Measurements from ENCODE around the gene ZNF674.

ZNF674 gene

GRCh38 chrX:46545111-46546005, at the start of gene ZNF674:
Gene ZNF674 (minus strand): TSS chrX:46545421. CDS start chrX:46542087, 3,334 bp downstream.
- peak; percentile 82 for DNase-seq

- DNase-seq = no peak
Measured at GRCh38 chrX:46589977-46590723, 44.9 kb upstream of the ZNF674 start.

- DNase-seq = no peak
Measured at GRCh38 chrX:46588263-46588662, 43.0 kb upstream of the ZNF674 start.

DNA sequence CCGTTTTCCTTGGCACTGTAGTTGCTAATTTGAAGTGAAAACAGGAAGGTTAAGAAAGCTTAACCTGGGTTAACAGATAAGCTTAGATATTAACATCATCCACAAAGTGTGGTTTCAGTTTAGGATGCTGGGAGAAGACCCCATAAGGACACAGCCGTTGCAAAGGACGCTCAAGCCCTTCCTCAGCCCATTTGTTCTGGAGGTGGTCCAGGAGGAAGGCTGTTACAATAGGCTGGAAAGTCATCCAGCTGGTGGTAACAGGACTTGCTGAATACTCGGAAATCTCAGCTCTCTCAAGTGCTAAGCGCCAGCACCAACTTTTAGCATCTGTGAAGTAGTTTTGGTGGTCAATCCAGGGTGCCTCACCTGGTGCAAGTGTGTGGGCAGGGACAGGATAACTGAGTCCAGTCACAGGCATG, 42.5 kb upstream of the ZNF674 start:
- no peak for DNase-seq

GRCh38 chrX:46587158-46587557, 41.9 kb upstream of the ZNF674 start:
- no peak for DNase-seq

DNA sequence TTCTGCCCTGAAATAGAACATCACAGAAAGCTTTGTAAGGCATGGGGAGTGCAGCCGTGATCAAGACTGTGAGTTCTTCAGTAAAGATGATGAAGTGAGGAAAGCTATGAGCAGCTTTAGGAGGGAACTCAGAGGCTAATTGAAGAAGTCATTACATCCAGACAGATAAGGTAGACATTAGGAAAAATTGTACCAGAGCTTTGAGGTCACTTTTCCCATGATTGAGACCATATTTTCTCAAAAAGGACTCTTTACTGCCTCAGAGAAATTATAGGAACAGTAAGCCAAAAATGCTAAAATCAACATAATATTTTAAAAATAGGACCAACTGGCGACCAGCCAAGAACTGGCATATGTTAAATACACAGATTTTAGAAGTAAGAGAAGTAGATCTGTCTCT, 39.5 kb upstream of the ZNF674 start:
- DNase-seq = peak; percentile 22

- DNase-seq = no peak
Measured at GRCh38 chrX:46582966-46583365, 37.7 kb upstream of the ZNF674 start.

- DNase-seq = no peak
Measured at GRCh38 chrX:46582325-46582724, 37.1 kb upstream of the ZNF674 start.

DNA sequence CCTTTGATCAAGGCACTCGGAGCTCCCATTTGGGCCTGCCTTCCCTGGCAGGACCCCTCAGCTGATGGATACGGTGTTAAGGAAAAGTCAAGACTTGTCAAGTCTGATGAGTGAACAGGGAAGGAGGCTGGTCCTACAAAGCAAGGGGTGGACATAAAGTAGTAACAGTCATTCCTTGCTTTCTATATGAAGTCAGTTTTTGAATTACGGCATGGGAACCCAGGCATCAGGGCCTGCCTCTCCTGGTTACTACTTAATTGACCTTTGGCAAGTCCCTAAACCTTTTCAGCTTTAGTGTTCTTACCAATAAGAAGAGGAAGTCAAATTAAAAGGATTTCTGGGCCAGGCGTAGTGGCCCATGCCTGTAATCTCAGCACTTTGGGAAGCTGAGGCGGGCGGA, 35.4 kb upstream of the ZNF674 start:
- no peak for DNase-seq

DNA sequence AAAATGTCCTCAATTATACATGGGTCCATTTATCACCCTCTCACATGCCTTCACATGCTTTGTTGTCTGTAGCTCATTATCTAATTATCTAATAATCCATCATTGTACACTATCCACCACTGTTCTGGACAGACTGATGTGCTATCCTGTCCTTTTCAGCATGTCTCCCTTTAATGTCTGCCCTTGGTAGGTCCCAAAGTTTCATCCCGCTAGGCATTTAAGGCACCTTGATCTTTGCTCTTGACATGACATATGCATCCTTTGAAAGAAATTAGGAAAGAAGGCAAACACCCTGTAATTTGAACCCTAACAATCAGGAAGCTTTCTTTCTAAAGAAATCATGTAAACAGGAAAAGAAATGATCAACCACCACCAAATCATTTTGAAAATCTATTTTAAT, 34.0 kb upstream of the ZNF674 start:
- DNase-seq = no peak

DNA sequence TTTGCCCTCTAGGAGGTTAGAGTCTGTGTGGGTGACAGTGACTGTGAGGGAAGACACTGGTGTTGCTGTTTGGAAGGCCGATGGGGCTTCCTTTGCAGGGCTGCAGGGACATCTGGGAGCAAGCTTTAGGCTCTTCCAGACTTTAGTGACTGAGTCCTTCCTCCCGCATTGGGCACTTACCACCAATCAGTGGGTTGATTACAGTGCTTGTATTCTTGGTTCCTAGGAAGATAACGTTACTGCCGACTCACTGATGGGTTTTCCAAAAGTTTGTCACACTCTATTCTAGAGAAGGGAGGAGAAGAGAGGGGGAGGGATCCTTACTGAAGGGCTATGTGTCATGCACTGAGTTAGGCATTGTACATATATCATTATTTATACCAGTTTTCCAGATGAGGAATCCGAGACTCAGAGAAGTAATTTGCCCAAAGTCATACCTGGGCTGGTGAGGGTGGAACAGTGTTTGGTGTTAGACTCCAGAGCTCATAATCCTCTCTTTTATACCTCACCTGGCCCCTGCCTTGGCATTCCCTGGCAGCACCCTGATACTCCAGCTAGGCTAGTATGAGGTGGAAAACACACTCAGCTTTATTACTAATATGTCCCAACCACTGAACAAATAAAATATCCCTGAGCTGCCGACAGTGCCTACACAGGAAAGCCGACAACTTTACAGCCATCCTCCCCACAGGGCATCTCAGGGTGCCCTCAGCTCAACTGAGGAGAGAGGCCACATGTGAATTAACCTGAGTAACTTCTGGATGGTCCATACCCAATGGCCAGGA, 32.2 kb upstream of the ZNF674 start:
- no peak for DNase-seq

- no peak for DNase-seq
Measured at GRCh38 chrX:46576458-46576857, 31.2 kb upstream of the ZNF674 start.

DNA sequence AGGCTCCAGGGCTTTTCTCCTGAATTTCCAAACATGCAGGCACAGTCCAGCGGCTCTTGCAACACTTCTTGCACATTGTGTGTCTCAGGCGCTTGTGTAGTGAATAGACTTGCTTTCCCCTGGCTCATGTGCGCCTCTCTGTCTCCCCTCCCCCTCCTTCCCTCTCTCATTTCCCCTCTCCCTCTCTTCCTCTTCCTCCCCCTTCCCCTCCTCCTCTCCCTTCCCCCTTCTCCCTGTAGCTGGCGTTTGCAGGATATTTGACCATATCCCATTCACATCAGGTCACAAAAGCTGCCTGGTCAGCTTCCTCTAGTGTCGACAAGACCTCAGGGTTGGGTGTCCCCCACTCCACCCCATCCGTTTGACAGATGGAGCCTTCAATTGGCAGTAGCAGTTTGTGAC, 30.8 kb upstream of the ZNF674 start:
- DNase-seq = no peak

DNA sequence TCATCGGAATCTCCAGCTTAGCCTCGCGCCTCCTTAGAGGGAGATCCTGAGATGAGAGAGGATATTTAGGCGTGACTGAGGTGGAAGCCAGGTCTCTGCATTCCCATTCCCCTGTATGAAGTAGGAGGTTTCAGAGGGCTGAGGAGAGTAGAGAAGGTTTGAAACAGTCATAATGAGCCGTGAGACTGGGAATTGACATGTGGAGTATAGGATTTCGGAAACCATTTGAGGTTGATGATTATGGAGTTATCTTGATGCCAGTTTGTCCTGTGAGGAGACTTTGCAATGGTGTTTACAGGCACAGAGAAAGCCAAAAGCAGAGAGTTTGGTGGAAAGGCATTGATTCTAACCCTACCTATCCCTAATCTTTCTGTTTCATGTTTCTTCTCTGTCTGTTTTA, 30.4 kb upstream of the ZNF674 start:
- no peak for DNase-seq

DNA sequence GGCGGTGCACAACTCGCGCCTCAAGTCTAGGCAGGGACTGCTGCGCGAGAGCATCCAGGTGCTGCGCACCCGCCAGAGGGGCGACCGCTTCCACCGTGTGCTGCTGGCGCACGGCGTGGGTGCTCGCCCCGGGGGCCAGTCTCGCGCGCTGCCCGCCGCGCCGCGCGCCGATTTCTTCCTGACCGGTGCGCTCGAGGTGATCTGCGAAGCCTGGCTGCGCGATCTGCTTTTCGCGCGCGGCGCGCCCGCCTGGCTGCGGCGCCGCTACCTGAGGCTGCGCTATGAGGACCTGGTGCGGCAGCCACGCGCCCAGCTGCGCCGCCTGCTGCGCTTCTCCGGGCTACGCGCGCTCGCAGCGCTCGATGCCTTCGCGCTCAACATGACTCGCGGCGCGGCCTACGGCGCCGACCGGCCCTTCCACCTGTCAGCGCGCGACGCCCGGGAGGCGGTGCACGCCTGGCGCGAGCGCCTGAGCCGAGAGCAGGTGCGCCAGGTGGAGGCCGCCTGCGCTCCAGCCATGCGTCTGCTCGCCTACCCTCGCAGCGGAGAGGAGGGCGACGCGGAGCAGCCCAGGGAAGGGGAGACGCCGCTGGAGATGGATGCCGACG, 29.7 kb upstream of the ZNF674 start:
- DNase-seq = no peak

- DNase-seq = no peak
Measured at GRCh38 chrX:46573892-46574773, 28.9 kb upstream of the ZNF674 start.

DNA sequence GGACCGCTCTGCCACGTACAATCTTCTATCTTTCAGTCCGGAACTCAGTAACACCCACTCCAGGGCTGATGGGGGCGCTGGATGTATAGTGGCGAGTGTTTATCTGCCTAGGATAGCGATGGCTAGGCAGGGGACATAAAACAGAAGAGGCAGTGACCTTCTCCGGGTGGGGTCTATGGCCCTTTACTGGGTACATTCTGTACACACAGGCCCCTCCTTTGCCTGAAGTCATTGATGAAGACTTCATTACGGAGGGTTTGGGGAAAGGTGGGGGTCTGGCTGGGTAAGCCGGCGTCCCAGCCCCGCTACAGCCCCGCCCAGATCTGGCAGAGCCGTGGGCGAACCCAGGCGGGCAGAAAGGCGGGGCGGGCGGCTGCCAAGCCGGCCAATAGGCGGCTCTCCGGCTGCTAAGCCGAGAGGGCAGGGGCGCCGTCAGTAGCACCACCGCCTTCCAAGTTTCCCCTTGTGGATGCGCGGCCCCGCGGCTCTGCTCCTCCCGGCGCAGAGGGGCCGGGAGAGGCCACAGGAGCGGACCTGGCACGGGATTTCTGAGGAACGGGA, 28.2 kb upstream of the ZNF674 start, which contains the start of gene CHST7:
Gene CHST7 (plus strand): TSS at position 435 of the 561 bp plus-strand sequence. CDS start 167 bp downstream, outside the sequence.
- DNase-seq = peak; percentile 68

DNA sequence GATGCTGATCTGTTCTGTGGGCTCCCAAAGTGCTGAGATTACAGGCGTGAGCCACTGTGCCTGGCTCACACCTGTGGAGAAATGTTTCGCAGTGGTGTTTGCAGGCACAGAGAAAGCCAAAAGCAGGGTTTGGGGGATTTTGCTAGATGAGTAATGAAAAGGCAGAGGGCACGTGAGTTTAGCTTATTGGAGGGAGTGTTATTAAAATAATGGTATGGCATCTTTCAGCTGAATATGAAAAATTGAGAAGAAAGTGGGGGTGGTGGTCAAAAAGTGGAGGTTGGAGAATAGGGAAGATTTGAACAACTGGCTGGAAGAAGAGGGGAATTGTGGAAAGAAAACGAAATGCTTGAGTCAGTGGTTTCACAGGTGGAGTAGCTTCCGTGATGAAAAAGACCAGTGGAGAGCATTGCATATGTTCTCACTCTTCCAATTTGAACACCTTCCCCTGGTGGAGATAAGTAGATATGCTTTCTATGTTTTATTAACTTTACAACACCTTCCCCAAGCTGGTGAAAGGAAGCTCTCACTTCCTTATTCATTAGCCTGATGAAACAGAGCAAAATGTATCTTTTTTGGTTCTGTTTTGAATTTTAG, 27.2 kb upstream of the ZNF674 start:
- no peak for DNase-seq

GRCh38 chrX:46571423-46572339, 26.5 kb upstream of the ZNF674 start:
- DNase-seq = no peak

DNA sequence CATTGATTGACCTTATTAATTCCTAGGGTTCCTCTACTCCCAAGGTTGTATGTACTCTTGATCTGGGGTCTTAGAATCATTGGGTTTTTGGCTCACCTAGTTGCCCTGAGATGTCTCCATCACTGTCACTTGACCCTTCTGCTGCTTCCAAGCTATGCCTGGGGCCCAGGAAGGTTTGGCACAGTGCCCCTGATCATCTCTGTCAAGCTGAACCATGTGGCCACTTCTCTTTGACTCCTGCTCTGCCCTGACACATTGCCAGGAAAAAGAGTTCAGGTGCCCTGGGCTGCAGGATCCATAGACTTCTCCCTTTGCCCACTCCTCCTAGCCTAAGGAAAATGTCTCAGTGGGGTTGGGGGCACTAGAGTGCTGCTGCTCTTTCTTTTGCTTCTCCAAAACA, 24.4 kb upstream of the ZNF674 start:
- DNase-seq = no peak

Data from NCI-H1694 treated with DMSO at 0.1 percent for 48 hours (cell line).